Smooth muscle cell (in vitro differentiated cells): ENCODE results near the gene TMEM239. TPM values are rescaled to one million over a fixed set of nuclear protein-coding genes. Genes with fewer than 3 reads are reported as not detected.

Experiments used
- DNase-seq: peaks from one replicate; lab custom pipeline; 2025; ENCODE audit not compliant: unreplicated experiment; lab: John Stamatoyannopoulos, UW
- H2AFZ ChIP-seq: fragments of 200-600 bp; sonication (generic); 2 replicates; pipeline ENCODE4 v1.6.0; 2016; ENCODE audit warnings: antibody characterized with exemption, low read depth, mild to moderate bottlenecking
- H3F3A ChIP-seq: fragments of 200-600 bp; sonication (generic); 2 replicates; pipeline ENCODE4 v1.6.0; 2017; ENCODE audit warnings: antibody characterized with exemption, low read depth
- H3K27ac ChIP-seq: fragments of 200-600 bp; sonication (generic); 2 replicates; pipeline ENCODE4 v1.5.1; 2016; ENCODE audit warnings: low read depth, mild to moderate bottlenecking
- H3K27me3 ChIP-seq: fragments of 200-600 bp; sonication (generic); 2 replicates; pipeline ENCODE4 v1.6.1; 2016; ENCODE audit warnings: low read depth, mild to moderate bottlenecking
- H3K36me3 ChIP-seq: fragments of 200-600 bp; sonication (generic); 2 replicates; pipeline ENCODE4 v1.5.1; 2016; ENCODE audit warnings: low read depth
- H3K4me1 ChIP-seq: fragments of 200-600 bp; sonication (generic); 2 replicates; pipeline ENCODE4 v1.5.1; 2016; ENCODE audit warnings: low read depth
- H3K4me2 ChIP-seq: fragments of 200-600 bp; sonication (generic); 2 replicates; pipeline ENCODE4 v1.6.0; 2016; ENCODE audit warnings: mild to moderate bottlenecking
- H3K4me3 ChIP-seq: fragments of 200-600 bp; sonication (generic); 2 replicates; pipeline ENCODE4 v1.5.1; 2016; ENCODE audit warnings: mild to moderate bottlenecking
- H3K79me2 ChIP-seq: fragments of 200-600 bp; sonication (generic); 2 replicates; pipeline ENCODE4 v1.6.0; 2016; ENCODE audit warnings: low read depth, mild to moderate bottlenecking
- H3K9ac ChIP-seq: fragments of 200-600 bp; sonication (generic); 2 replicates; pipeline ENCODE4 v1.6.0; 2016; ENCODE audit warnings: low read depth
- H3K9me3 ChIP-seq: fragments of 200-600 bp; sonication (generic); replicated peaks from 2 replicates; pipeline ENCODE4 v1.5.1; 2016; ENCODE audit warnings: low read depth
- H4K20me1 ChIP-seq: fragments of 200-600 bp; sonication (generic); 2 replicates; pipeline ENCODE4 v1.6.0; 2016; ENCODE audit warnings: low read depth
- WGBS: methylation state at CpG from one replicate; pipeline ENCODE4 v1.1.7; 2016; ENCODE audit warnings: low lambda C conversion rate; 5-methylcytosine and 5-hydroxymethylcytosine counted together
- polyA plus RNA-seq: library from polyadenylated mRNA; unstranded; fragments of >200 nt; fragmentation: Nextera tagmentation; extraction: Ambion mirVana; gene quantifications from 2 replicates; pipeline ENCODE4 v1.2.1, GENCODE V29; 2016
- total RNA-seq: library from RNA; depleted of rRNA; stranded (reverse); fragments of >200 nt; gene quantifications from 2 replicates; pipeline ENCODE4 v1.2.3, GENCODE V29; 2014
- TF ChIP-seq, protein P1 (sequence below): fragments of 200-600 bp; sonication (generic); IDR thresholded peaks from 2 replicates; pipeline ENCODE4 v1.5.1; 2017; ENCODE audit warnings: borderline replicate concordance, mild to moderate bottlenecking, antibody characterized with exemption; ENCODE audit not compliant: insufficient read depth, poor library complexity, severe bottlenecking

Gene TMEM239
- total and polyA plus RNA-seq, 2 experiments from 2014 or later, result not detected

DNA sequence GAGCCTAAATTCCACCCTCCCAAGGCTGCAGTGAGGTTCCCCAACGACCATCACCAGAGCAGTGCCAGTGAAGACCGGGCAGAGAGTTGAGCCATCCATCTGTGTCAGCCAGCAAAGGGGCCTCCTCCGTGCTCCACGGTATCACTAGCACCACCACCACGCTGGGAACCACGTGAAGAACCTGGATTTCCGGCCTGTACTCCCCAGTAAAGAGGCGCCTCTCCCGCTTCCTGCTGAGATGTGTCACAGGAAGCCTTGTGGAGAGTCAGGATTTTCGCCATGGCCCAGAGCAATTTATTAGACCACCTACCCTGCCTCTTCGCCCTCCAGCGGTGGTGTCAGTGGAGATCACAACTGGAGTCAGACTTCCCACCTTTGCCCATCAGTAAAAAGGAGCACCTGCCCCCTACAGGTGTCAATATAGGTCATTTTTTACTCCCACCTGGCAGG is 44.5 kb upstream of the TMEM239 start:
- 47% methylated on average over 12 of the region's 12 CpGs for WGBS

DNA sequence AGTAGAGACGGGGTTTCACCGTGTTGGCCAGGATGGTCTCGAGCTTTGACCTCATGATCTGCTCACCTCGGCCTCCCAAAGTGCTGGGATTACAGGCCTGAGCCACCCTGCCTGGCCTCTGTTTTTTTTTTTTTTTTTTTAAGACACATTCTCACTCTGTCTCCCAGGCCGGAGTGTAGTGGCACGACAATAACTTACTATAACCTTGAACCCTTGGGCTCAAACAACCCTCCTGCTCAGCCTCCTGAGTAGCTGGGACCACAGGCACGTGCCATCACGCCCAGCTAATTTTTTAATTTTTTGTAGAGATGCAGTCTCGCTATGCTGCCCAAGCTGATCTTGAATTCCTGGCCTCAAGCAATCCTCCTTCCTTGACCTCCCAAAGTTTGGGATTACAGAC is 42.4 kb upstream of the TMEM239 start:
- Histone ChIP-seq H3K27ac (no peak overlapping the region), H4K20me1 (no peaks in the 10 kb centered on the region)
- WGBS, result 94% methylated on average over 9 of the region's 9 CpGs

More for the DNA sequence above, 44.5 kb upstream of the TMEM239 start:
- Histone ChIP-seq H3K9ac (no peak overlapping the region), H3K27ac (no peak overlapping the region), H3K79me2 (no peaks in the 10 kb centered on the region), H3F3A (no peaks in the 10 kb centered on the region), H3K4me2 (no peak overlapping the region), H2AFZ (no peak overlapping the region), H3K4me3 (no peak overlapping the region), H4K20me1 (no peaks in the 10 kb centered on the region), H3K27me3 (peaks cover 10% of the 10 kb centered on the region), H3K4me1 (no peaks in the 10 kb centered on the region), H3K9me3 (no peaks in the 10 kb centered on the region), H3K36me3 (no peaks in the 10 kb centered on the region)
- no peak for DNase-seq
- TF ChIP-seq, protein P1, sequence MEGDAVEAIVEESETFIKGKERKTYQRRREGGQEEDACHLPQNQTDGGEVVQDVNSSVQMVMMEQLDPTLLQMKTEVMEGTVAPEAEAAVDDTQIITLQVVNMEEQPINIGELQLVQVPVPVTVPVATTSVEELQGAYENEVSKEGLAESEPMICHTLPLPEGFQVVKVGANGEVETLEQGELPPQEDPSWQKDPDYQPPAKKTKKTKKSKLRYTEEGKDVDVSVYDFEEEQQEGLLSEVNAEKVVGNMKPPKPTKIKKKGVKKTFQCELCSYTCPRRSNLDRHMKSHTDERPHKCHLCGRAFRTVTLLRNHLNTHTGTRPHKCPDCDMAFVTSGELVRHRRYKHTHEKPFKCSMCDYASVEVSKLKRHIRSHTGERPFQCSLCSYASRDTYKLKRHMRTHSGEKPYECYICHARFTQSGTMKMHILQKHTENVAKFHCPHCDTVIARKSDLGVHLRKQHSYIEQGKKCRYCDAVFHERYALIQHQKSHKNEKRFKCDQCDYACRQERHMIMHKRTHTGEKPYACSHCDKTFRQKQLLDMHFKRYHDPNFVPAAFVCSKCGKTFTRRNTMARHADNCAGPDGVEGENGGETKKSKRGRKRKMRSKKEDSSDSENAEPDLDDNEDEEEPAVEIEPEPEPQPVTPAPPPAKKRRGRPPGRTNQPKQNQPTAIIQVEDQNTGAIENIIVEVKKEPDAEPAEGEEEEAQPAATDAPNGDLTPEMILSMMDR, result no peak

DNA sequence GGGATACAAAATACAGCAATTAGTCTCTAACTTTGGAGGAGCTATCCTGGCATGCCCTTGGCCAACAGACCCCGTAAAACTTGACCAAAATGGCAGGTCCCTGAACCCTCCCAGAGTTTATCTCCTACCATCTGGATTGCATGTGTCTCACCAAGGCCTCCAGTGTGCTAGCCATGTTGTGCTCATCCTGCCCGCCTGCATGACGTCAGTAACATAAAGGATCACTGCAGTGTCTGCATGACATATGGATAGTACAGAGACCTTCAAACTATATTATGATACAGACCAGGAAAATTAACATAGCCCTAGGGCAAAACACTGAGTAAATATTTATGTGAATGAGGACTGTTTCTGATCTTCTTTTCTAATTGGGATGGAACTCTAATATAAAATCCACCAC is 41.0 kb upstream of the TMEM239 start:
- 93% methylated on average over 3 of the region's 3 CpGs for WGBS
- no peak overlapping the region for H3K27ac ChIP-seq
- H3K4me2 ChIP-seq, result no peak overlapping the region
- no peak for DNase-seq
- no peaks in the 10 kb centered on the region for H3F3A ChIP-seq
- no peaks in the 10 kb centered on the region for H3K79me2 ChIP-seq
- H4K20me1 ChIP-seq, result no peaks in the 10 kb centered on the region
- no peak overlapping the region for H3K9ac ChIP-seq
- H3K9me3 ChIP-seq, result no peaks in the 10 kb centered on the region
- no peak overlapping the region for H2AFZ ChIP-seq
- no peaks in the 10 kb centered on the region for H3K4me1 ChIP-seq
- H3K4me3 ChIP-seq, result no peak overlapping the region
- no peaks in the 10 kb centered on the region for H3K36me3 ChIP-seq
- no peaks in the 10 kb centered on the region for H3K27me3 ChIP-seq
- TF ChIP-seq, protein P1, result no peak

More for the DNA sequence above, 42.4 kb upstream of the TMEM239 start:
- Histone ChIP-seq H3F3A (no peaks in the 10 kb centered on the region), H3K4me3 (no peak overlapping the region), H3K79me2 (no peaks in the 10 kb centered on the region), H3K4me2 (no peak overlapping the region), H3K27me3 (peaks cover 4% of the 10 kb centered on the region), H2AFZ (no peak overlapping the region), H3K36me3 (no peaks in the 10 kb centered on the region), H3K9ac (no peak overlapping the region), H3K9me3 (no peaks in the 10 kb centered on the region), H3K4me1 (no peaks in the 10 kb centered on the region)
- no peak for DNase-seq
- TF ChIP-seq, protein P1, result no peak

DNA sequence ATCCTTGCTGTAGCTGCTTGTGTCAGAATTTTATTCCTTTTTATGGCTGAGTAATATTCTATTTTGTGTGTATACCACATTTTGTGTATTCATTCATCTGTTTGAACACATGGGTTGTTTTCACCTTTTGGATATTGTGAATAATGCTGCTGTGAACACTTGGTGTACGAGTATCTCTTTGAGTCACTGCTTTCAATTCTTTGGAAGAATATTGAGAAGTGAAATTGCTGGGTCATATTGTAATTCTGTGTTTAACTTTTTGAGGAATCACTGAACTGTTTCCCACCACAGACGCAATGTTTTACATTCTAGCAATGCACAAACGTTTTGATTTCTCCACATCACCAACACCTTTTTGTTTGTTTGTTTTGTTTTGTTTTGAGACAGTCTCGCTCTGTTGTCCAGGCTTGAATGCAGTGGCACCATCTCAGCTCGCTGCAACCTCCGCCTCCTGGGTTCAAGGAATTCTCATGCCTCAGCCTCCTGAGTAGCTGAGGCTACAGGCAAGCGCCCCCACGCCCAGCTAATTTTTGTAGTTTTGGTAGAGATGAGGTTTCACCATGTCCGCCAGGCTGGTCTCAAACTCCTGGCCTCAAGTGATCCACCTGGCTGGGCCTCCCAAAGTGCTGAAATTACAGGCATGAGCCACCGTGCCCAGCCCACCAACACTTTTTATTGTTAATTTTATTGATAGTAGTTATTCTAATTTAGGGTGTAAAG is 37.4 kb upstream of the TMEM239 start:
- Histone ChIP-seq H3F3A (no peaks in the 10 kb centered on the region), H3K4me3 (no peak overlapping the region), H3K4me1 (no peaks in the 10 kb centered on the region), H3K4me2 (no peak overlapping the region), H3K27me3 (peaks cover 21% of the 10 kb centered on the region), H3K36me3 (no peaks in the 10 kb centered on the region), H3K9ac (no peak overlapping the region), H3K9me3 (no peaks in the 10 kb centered on the region), H2AFZ (no peak overlapping the region), H3K79me2 (no peaks in the 10 kb centered on the region), H3K27ac (no peak overlapping the region), H4K20me1 (no peaks in the 10 kb centered on the region)
- DNase-seq, result no peak
- TF ChIP-seq, protein P1, result no peak
- WGBS, result 87% methylated on average over 10 of the region's 10 CpGs
